H1 (cell line): ENCODE results near the gene COL27A1. TPM values are rescaled to one million over a fixed set of nuclear protein-coding genes. Genes with fewer than 3 reads are reported as not detected.

Experiments
- CTCF ChIA-PET: fragments of 300-600 bp; sonication (Branson Sonifier 250); formaldehyde crosslinking; loops from one replicate; lab custom pipeline; 2021; ENCODE audit not compliant: partially characterized antibody; lab: Charles Lee
- POLR2A ChIA-PET: fragments of 300-600 bp; sonication (Branson Sonifier 250); formaldehyde crosslinking; loops from one replicate; lab custom pipeline; 2021; ENCODE audit warnings: inconsistent platforms; ENCODE audit not compliant: partially characterized antibody; lab: Charles Lee
- DNase-seq, 2 experiments: peaks; one replicate each; pipeline versions ENCODE4 v3.0.0 to v3.0.0-alpha.2; 2010 to 2022; ENCODE audit warnings: low spot score in 2 of 2, low read depth in 1 of 2, mixed read lengths in 1 of 2
- FAIRE-seq: peaks from 2 replicates; lab custom pipeline; 2011; peaks lifted over from hg19 to GRCh38; lab: Jason Lieb, UNC
- H2AFZ ChIP-seq: 2 replicates; pipeline ENCODE4 v1.8.1; 2012; ENCODE audit warnings: low read length, inconsistent platforms
- H2AK5ac ChIP-seq: 2 replicates; pipeline ENCODE4 v1.6.1; 2013; ENCODE audit warnings: low read depth, low read length
- H2BK120ac ChIP-seq: replicated peaks from 2 replicates; pipeline ENCODE3; 2013; ENCODE audit warnings: low read depth, low read length, inconsistent platforms
- H2BK12ac ChIP-seq: 2 replicates; pipeline ENCODE4 v1.6.1; 2013; ENCODE audit warnings: low read depth, low read length
- H2BK15ac ChIP-seq: 2 replicates; pipeline ENCODE4 v1.6.1; 2013; ENCODE audit warnings: low read length
- H2BK20ac ChIP-seq: 2 replicates; pipeline ENCODE4 v1.6.1; 2013; ENCODE audit warnings: low read length
- H2BK5ac ChIP-seq: 2 replicates; pipeline ENCODE4 v1.6.1; 2013; ENCODE audit warnings: low read depth, low read length
- H3K14ac ChIP-seq: 2 replicates; pipeline ENCODE4 v1.6.1; 2013; ENCODE audit warnings: inconsistent platforms; ENCODE audit not compliant: insufficient read length
- H3K18ac ChIP-seq: 2 replicates; pipeline ENCODE4 v1.6.1; 2013; ENCODE audit warnings: low read length; ENCODE audit errors: extremely low read depth
- H3K23ac ChIP-seq: 2 replicates; pipeline ENCODE4 v1.6.1; 2013; ENCODE audit warnings: inconsistent platforms; ENCODE audit not compliant: insufficient read length
- H3K23me2 ChIP-seq: 2 replicates; pipeline ENCODE4 v1.6.1; 2013; ENCODE audit warnings: low read depth, low read length
- H3K27ac ChIP-seq: 2 replicates; pipeline ENCODE4 v1.6.1; 2011; ENCODE audit warnings: low read depth, low read length, inconsistent platforms
- H3K27me3 ChIP-seq, 4 experiments: replicated peaks in 1 of 4; 1 replicate in 1 of 4; 2 replicates in 3 of 4; pipeline versions ENCODE4 v1.6.1 to v1.8.1; 2011 to 2013; ENCODE audit warnings: low read length in 3 of 4, mild to moderate bottlenecking in 3 of 4, inconsistent platforms in 2 of 4, mixed read lengths in 2 of 4, moderate library complexity in 1 of 4; ENCODE audit not compliant: control insufficient read depth in 3 of 4, insufficient read depth in 3 of 4; ENCODE audit errors: extremely low read depth in 1 of 4
- H3K36me3 ChIP-seq, 4 experiments: 2 replicates each; pipeline versions ENCODE4 v1.6.1 to v1.8.1; 2011 to 2013; ENCODE audit warnings: mild to moderate bottlenecking in 4 of 4, low read length in 3 of 4, moderate library complexity in 2 of 4, control low read depth in 1 of 4, inconsistent platforms in 1 of 4; ENCODE audit not compliant: insufficient read depth in 4 of 4, control insufficient read depth in 2 of 4
- H3K4ac ChIP-seq: replicated peaks from 2 replicates; pipeline ENCODE3; 2013; ENCODE audit warnings: low read length, low read depth, mixed read lengths, inconsistent platforms; ENCODE audit not compliant: insufficient read length
- H3K4me1 ChIP-seq, 4 experiments: replicated peaks in 1 of 4; 1 replicate in 1 of 4; 2 replicates in 3 of 4; pipeline versions ENCODE4 v1.6.1 to v1.8.1; 2011 to 2013; ENCODE audit warnings: low read length in 3 of 4, inconsistent platforms in 2 of 4, mixed read lengths in 1 of 4; ENCODE audit not compliant: insufficient read depth in 4 of 4, control insufficient read depth in 3 of 4
- H3K4me2 ChIP-seq, 2 experiments: 2 replicates each; pipeline versions ENCODE4 v1.6.1 to v1.8.1; 2011 to 2013; ENCODE audit warnings: low read depth in 2 of 2, low read length in 2 of 2, control low read depth in 1 of 2, inconsistent platforms in 1 of 2, mild to moderate bottlenecking in 1 of 2; ENCODE audit not compliant: insufficient read depth in 1 of 2
- H3K4me3 ChIP-seq, 4 experiments: fragments of 200-600, 300-600 bp in 1 of 4; sonication (generic), shearing (Covaris generic), sonication (Bioruptor Twin) in 1 of 4; 2 replicates each; pipeline versions ENCODE4 v1.5.1 to v1.8.1; 2011 to 2016; ENCODE audit warnings: low read length in 4 of 4, low read depth in 3 of 4, control low read depth in 2 of 4, inconsistent platforms in 2 of 4, mild to moderate bottlenecking in 2 of 4, mixed read lengths in 1 of 4, moderate library complexity in 1 of 4; ENCODE audit not compliant: insufficient read depth in 2 of 4; ENCODE audit errors: extremely low read depth in 1 of 4
- H3K56ac ChIP-seq: replicated peaks from 2 replicates; pipeline ENCODE3; 2013; ENCODE audit warnings: low read depth, mild to moderate bottlenecking, mixed read lengths, low read length, inconsistent platforms; ENCODE audit not compliant: insufficient read length
- H3K79me1 ChIP-seq: 2 replicates; pipeline ENCODE4 v1.6.1; 2013; ENCODE audit warnings: low read depth, low read length, control low read depth
- H3K79me2 ChIP-seq, 2 experiments: 2 replicates each; pipeline versions ENCODE4 v1.6.1 to v1.8.1; 2012 to 2013; ENCODE audit warnings: low read length in 2 of 2, mild to moderate bottlenecking in 2 of 2, inconsistent platforms in 1 of 2; ENCODE audit not compliant: insufficient read depth in 2 of 2, control insufficient read depth in 1 of 2
- H3K9ac ChIP-seq, 4 experiments: replicated peaks in 1 of 4; 1 replicate in 1 of 4; 2 replicates in 3 of 4; pipeline versions ENCODE4 v1.6.1 to v1.8.1; 2011 to 2013; ENCODE audit warnings: low read depth in 3 of 4, low read length in 3 of 4, control low read depth in 2 of 4, mild to moderate bottlenecking in 2 of 4, moderate library complexity in 2 of 4, inconsistent platforms in 1 of 4; ENCODE audit errors: extremely low read depth in 1 of 4
- H3K9me3 ChIP-seq, 2 experiments: 2 replicates each; pipeline versions ENCODE4 v1.6.1 to v1.8.1; 2012 to 2013; ENCODE audit warnings: mild to moderate bottlenecking in 2 of 2, moderate library complexity in 2 of 2, control low read depth in 1 of 2, inconsistent platforms in 1 of 2, low read depth in 1 of 2, low read length in 1 of 2, mixed read lengths in 1 of 2; ENCODE audit not compliant: insufficient read depth in 2 of 2
- H4K20me1 ChIP-seq, 2 experiments: replicated peaks in 1 of 2; 2 replicates each; pipeline versions ENCODE3 to v1.8.1; 2011 to 2013; ENCODE audit warnings: inconsistent platforms in 2 of 2, low read length in 2 of 2, mild to moderate bottlenecking in 1 of 2; ENCODE audit not compliant: insufficient read depth in 2 of 2, control insufficient read depth in 1 of 2
- H4K5ac ChIP-seq: 2 replicates; pipeline ENCODE4 v1.6.1; 2013; ENCODE audit warnings: low read length, low read depth, mixed read lengths, inconsistent platforms; ENCODE audit not compliant: insufficient read length
- H4K8ac ChIP-seq: 2 replicates; pipeline ENCODE4 v1.8.0; 2013; ENCODE audit warnings: mild to moderate bottlenecking, moderate library complexity, low read length, inconsistent platforms; ENCODE audit not compliant: insufficient read depth; ENCODE audit errors: extremely low read depth
- H4K91ac ChIP-seq: replicated peaks from 2 replicates; pipeline ENCODE3; 2013; ENCODE audit warnings: low read length, mixed read lengths, inconsistent platforms; ENCODE audit not compliant: insufficient read length
- BRCA1 ChIP-seq: IDR thresholded peaks from 2 replicates; pipeline ENCODE4 v1.6.1; 2012; ENCODE audit warnings: low read depth, low read length, improper control_type of control experiment
- CEBPB ChIP-seq: IDR thresholded peaks from 2 replicates; pipeline ENCODE4 v1.6.1; 2012; ENCODE audit warnings: low read depth, low read length
- CHD1 ChIP-seq: IDR thresholded peaks from 2 replicates; pipeline ENCODE4 v1.6.1; 2012; ENCODE audit warnings: low read depth, low read length, improper control_type of control experiment
- EP300 ChIP-seq, 2 experiments: IDR thresholded peaks; 1 replicate in 1 of 2; 2 replicates in 1 of 2; pipeline ENCODE4 v1.6.1; 2011 to 2012; ENCODE audit warnings: low read depth in 2 of 2, low read length in 2 of 2, mild to moderate bottlenecking in 2 of 2, borderline replicate concordance in 1 of 2, inconsistent platforms in 1 of 2, moderate library complexity in 1 of 2
- JUND ChIP-seq: IDR thresholded peaks from 2 replicates; pipeline ENCODE4 v1.6.1; 2011; ENCODE audit warnings: mild to moderate bottlenecking, improper control_type of control experiment, low read length
- POLR2AphosphoS5 ChIP-seq: IDR thresholded peaks from 2 replicates; pipeline ENCODE4 v1.6.1; 2011; ENCODE audit warnings: low read depth, low read length
- POU5F1 ChIP-seq: IDR thresholded peaks from 2 replicates; pipeline ENCODE4 v1.6.1; 2011; ENCODE audit warnings: low read depth, mild to moderate bottlenecking, low read length, moderate library complexity
- RNF2 ChIP-seq: fragments of 200-900, 300-1000 bp; sonication (generic); IDR thresholded peaks from 2 replicates; pipeline ENCODE4 v1.7.1; 2016; ENCODE audit warnings: borderline replicate concordance, low read depth, mild to moderate bottlenecking, antibody characterized with exemption, low read length; ENCODE audit not compliant: poor library complexity, severe bottlenecking; ENCODE audit errors: missing control alignments
- RXRA ChIP-seq: IDR thresholded peaks from 2 replicates; pipeline ENCODE4 v1.6.1; 2011; ENCODE audit warnings: low read depth, mild to moderate bottlenecking, low read length, moderate library complexity; ENCODE audit not compliant: insufficient read depth
- SRF ChIP-seq: IDR thresholded peaks from 2 replicates; pipeline ENCODE4 v1.6.1; 2011; ENCODE audit warnings: mild to moderate bottlenecking, low read depth, low read length, moderate library complexity
- TCF12 ChIP-seq: IDR thresholded peaks from 2 replicates; pipeline ENCODE4 v1.6.1; 2011; ENCODE audit warnings: low read depth, mild to moderate bottlenecking, low read length
- ZNF274 ChIP-seq: IDR thresholded peaks from 2 replicates; pipeline ENCODE4 v1.7.0; 2012; ENCODE audit warnings: low read length, borderline replicate concordance; ENCODE audit errors: extremely low read depth
- WGBS, 2 experiments: shearing (Covaris generic) in 1 of 2; methylation state at CpG; one replicate each; pipeline versions ENCODE4 v1.1.6 to v1.1.7; 2013 to 2015; ENCODE audit warnings: low lambda C conversion rate in 2 of 2, mixed read lengths in 2 of 2, inconsistent platforms in 1 of 2, low coverage in 1 of 2, missing lambda C conversion rate in 1 of 2; ENCODE audit not compliant: insufficient replicate concordance in 2 of 2, insufficient coverage in 1 of 2, insufficient read length in 1 of 2; ENCODE audit errors: extremely low coverage in 1 of 2, missing lambda C conversion rate in 1 of 2; 5-methylcytosine and 5-hydroxymethylcytosine counted together
- polyA plus RNA-seq, 7 experiments: library from polyadenylated mRNA; depleted of rRNA in 3 of 7; stranded (reverse) in 5 of 7; unstranded in 2 of 7; fragments of >200 nt in 5 of 7; fragments of 200-250 nt in 2 of 7; gene quantifications; 1 replicate in 5 of 7; 2 replicates in 1 of 7; 4 replicates in 1 of 7; pipeline versions ENCODE4 v1.2.1 to v1.2.3, GENCODE V29; 2011 to 2013; ENCODE audit warnings: missing spikeins in 2 of 7, mixed read lengths in 2 of 7
- total RNA-seq: library from RNA; stranded (reverse); fragmentation: NEBNext Ultra II Directional; extraction: Animal tissue kit (Norgen Biotek cat#: 25700); gene quantifications from 2 replicates; pipeline ENCODE4 v1.2.1, GENCODE V29; 2021

COL27A1 gene
- total and polyA plus RNA-seq, 2 of the 8 experiments (the other 6 are each of a cell fraction or from before 2014, with no cell fraction given) = 15.1 to 22.8 TPM

DNA sequence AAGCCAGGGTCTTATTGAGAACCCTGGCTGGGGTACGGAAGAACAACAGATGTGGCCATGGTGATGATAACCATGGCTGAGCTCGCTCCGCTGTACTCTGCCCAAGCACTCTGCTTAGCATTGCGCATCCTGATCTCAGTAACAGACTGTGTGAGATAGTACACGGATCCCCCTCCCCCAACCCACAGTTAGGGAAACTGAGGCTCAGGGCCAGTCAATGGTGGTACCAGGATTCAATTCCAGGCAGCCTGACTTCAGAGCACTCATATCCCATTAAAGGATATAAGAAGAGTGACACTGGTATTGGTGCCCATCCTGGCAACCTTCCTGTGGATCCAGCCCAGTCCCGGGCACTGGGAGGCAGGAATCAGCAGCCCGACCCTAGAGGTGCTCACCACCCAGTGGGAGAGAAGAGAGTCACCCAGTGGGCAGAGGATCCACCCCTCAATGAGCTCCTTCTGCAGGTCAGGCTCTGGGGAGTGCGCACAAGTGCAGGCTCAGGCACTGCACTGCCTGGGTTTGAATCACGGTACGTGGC, 29.8 kb upstream of the COL27A1 start:
- no peak for DNase-seq
- Histone ChIP-seq H4K8ac (no peak overlapping the region), H2AK5ac (no peak overlapping the region), H3K23ac (no peak overlapping the region), H3K56ac (no peak overlapping the region), H3K23me2 (peaks cover 3% of the 10 kb centered on the region; the same call in 1 of the 2 replicates), H3K79me1 (no peaks in the 10 kb centered on the region), H3K27me3 (0 out of 7 replicates have a peak, but pooled peaks cover 0 to 3% (median 0%) of the 10 kb centered on the region in 4 experiments), H2BK15ac (no peak overlapping the region), H2BK12ac (no peak overlapping the region), H2BK120ac (no peak overlapping the region)
- FAIRE-seq = no peak
- 93% methylated on average over 10 of the region's 10 CpGs; no CpG with 5 or more reads in 1 of the 2 experiments for WGBS, 2 experiments
- TF ChIP-seq CHD1 (no peak), SRF (no peak), RXRA (no peak), ZNF274 (no peak), POLR2AphosphoS5 (no peak), TCF12 (no peak), CEBPB (no peak), POU5F1 (no peak), BRCA1 (no peak), EP300 (IDR thresholded peaks at IDR 0.05; ENCODE audit: borderline replicate concordance in 1 of 2, low read depth in 2 of 2, low read length in 2 of 2) (no peak), JUND (no peak), RNF2 (no peak)
- TF ChIP-seq, all 59 proteins: peak for 0
- Histone ChIP-seq H3K36me3 (no peaks in the 10 kb centered on the region), H3K18ac (no peak overlapping the region), H3K14ac (no peak overlapping the region), H3K79me2 (no peaks in the 10 kb centered on the region), H3K9me3 (no peaks in the 10 kb centered on the region), H4K91ac (no peak overlapping the region), H3K27ac (no peak overlapping the region), H3K9ac (no peak overlapping the region), H3K4me2 (no peak overlapping the region), H3K4me1 (peaks cover 0 to 7% (median 0%) of the 10 kb centered on the region in 4 experiments; a peak in 2 of 7 replicates), H3K4ac (no peak overlapping the region), H2BK5ac (no peak overlapping the region), H3K4me3 (no peak overlapping the region), H4K5ac (no peak overlapping the region), H4K20me1 (peaks cover 0 to 1% of the 10 kb centered on the region in 2 experiments), H2BK20ac (no peak overlapping the region), H2AFZ (no peak overlapping the region)
- ChIA-PET POLR2A (no interaction called here), CTCF (interaction anchor here (1.0 to 11.0 kb wide), 7 partner anchors 9 to 182 kb away, joined by 3 to 123 read pairs (median 6); partner anchors contain the start of gene COL27A1)
